ENCODE data around the gene CIDEB.

Gene CIDEB

GRCh38 chr14:24331731-24332267, 24.0 kb upstream of the CIDEB start:
- H3K4me2 ChIP-seq (ENCODE audit: low read depth, low read length, poor library complexity, severe bottlenecking): no peak overlapping the region
- no peaks in the 10 kb centered on the region for H3K27me3 ChIP-seq (ENCODE audit: low read length)
- no peaks in the 10 kb centered on the region for H3K36me3 ChIP-seq (ENCODE audit: low read length)
- H2AFZ ChIP-seq (ENCODE audit: low read depth, low read length, severe bottlenecking): no peak overlapping the region
- H3F3A ChIP-seq (ENCODE audit: insufficient read depth): no peaks in the 10 kb centered on the region
- H4K20me1 ChIP-seq (ENCODE audit: low read depth, low read length): no peaks in the 10 kb centered on the region
- H3K9me3 ChIP-seq (ENCODE audit: insufficient read depth, low read length): no peaks in the 10 kb centered on the region
- no peak overlapping the region for H3K27ac ChIP-seq (ENCODE audit: low read depth, low read length)
- no peaks in the 10 kb centered on the region for H3K79me2 ChIP-seq (ENCODE audit: insufficient read depth, low read length)
- H3K9ac ChIP-seq (ENCODE audit: low read length): no peak overlapping the region
- no peak overlapping the region for H3K4me3 ChIP-seq (ENCODE audit: insufficient read depth, low read length, poor library complexity, severe bottlenecking)
- TF ChIP-seq, protein P1, sequence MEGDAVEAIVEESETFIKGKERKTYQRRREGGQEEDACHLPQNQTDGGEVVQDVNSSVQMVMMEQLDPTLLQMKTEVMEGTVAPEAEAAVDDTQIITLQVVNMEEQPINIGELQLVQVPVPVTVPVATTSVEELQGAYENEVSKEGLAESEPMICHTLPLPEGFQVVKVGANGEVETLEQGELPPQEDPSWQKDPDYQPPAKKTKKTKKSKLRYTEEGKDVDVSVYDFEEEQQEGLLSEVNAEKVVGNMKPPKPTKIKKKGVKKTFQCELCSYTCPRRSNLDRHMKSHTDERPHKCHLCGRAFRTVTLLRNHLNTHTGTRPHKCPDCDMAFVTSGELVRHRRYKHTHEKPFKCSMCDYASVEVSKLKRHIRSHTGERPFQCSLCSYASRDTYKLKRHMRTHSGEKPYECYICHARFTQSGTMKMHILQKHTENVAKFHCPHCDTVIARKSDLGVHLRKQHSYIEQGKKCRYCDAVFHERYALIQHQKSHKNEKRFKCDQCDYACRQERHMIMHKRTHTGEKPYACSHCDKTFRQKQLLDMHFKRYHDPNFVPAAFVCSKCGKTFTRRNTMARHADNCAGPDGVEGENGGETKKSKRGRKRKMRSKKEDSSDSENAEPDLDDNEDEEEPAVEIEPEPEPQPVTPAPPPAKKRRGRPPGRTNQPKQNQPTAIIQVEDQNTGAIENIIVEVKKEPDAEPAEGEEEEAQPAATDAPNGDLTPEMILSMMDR (IDR thresholded peaks at IDR 0.05; ENCODE audit: insufficient read depth, low read length, poor library complexity, severe bottlenecking): no peak
- no peak for TF ChIP-seq EZH2phosphoT487 (conservative IDR thresholded peaks at IDR 0.05; ENCODE audit: low read length)
- H3K9me2 ChIP-seq (replicated peaks; ENCODE audit: insufficient read depth, low read length): no peaks in the 10 kb centered on the region

GRCh38 chr14:24330973-24331674, 23.3 kb upstream of the CIDEB start:
- Histone ChIP-seq H3K79me2 (ENCODE audit: insufficient read depth, low read length) (no peaks in the 10 kb centered on the region), H3K9me3 (ENCODE audit: insufficient read depth, low read length) (no peaks in the 10 kb centered on the region), H3K9me2 (replicated peaks; ENCODE audit: insufficient read depth, low read length) (no peaks in the 10 kb centered on the region), H3K27ac (ENCODE audit: low read depth, low read length) (no peak overlapping the region), H3F3A (ENCODE audit: insufficient read depth) (no peaks in the 10 kb centered on the region), H3K4me3 (ENCODE audit: insufficient read depth, low read length, poor library complexity, severe bottlenecking) (no peak overlapping the region), H4K20me1 (ENCODE audit: low read depth, low read length) (no peaks in the 10 kb centered on the region), H3K27me3 (ENCODE audit: low read length) (no peaks in the 10 kb centered on the region), H2AFZ (ENCODE audit: low read depth, low read length, severe bottlenecking) (no peak overlapping the region), H3K4me2 (ENCODE audit: low read depth, low read length, poor library complexity, severe bottlenecking) (no peak overlapping the region), H3K9ac (ENCODE audit: low read length) (no peak overlapping the region), H3K36me3 (ENCODE audit: low read length) (no peaks in the 10 kb centered on the region)
- TF ChIP-seq, protein P1 (IDR thresholded peaks at IDR 0.05; ENCODE audit: insufficient read depth, low read length, poor library complexity, severe bottlenecking): no peak
- no peak for TF ChIP-seq EZH2phosphoT487 (conservative IDR thresholded peaks at IDR 0.05; ENCODE audit: low read length)

DNA sequence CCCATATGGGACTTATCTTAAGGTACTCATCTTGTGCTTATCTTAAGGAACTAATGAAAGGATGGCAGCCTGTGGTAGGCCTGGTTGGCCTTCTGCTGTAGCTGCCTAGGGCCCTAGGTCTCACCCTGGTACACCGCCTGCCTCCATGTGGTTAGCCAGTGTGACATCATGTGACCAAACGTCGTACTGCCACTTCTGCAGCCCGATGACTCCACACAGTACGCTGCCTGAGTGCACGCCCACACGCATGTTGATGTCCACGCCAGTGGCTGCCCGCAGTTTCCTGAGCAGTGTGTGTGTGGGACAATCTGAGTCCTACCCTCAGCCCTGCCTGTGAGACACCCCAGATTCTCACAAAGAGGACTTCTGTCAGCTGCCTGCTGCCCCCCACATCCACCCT, 22.0 kb upstream of the CIDEB start:
- Histone ChIP-seq H4K20me1 (ENCODE audit: low read depth, low read length) (no peaks in the 10 kb centered on the region), H3K9me3 (ENCODE audit: insufficient read depth, low read length) (no peaks in the 10 kb centered on the region), H3K4me2 (ENCODE audit: low read depth, low read length, poor library complexity, severe bottlenecking) (no peak overlapping the region), H3K9ac (ENCODE audit: low read length) (no peak overlapping the region), H3K4me3 (ENCODE audit: insufficient read depth, low read length, poor library complexity, severe bottlenecking) (no peak overlapping the region), H2AFZ (ENCODE audit: low read depth, low read length, severe bottlenecking) (no peak overlapping the region), H3K79me2 (ENCODE audit: insufficient read depth, low read length) (no peaks in the 10 kb centered on the region), H3K27me3 (ENCODE audit: low read length) (no peaks in the 10 kb centered on the region), H3K27ac (ENCODE audit: low read depth, low read length) (no peak overlapping the region), H3K36me3 (ENCODE audit: low read length) (no peaks in the 10 kb centered on the region), H3K9me2 (replicated peaks; ENCODE audit: insufficient read depth, low read length) (no peaks in the 10 kb centered on the region), H3F3A (ENCODE audit: insufficient read depth) (no peaks in the 10 kb centered on the region)
- TF ChIP-seq, protein P1 (IDR thresholded peaks at IDR 0.05; ENCODE audit: insufficient read depth, low read length, poor library complexity, severe bottlenecking): no peak
- no peak for TF ChIP-seq EZH2phosphoT487 (conservative IDR thresholded peaks at IDR 0.05; ENCODE audit: low read length)
